Tongue (tissue), 2 donors: Measurements from ENCODE around the gene TTC9C. TPM values are rescaled to one million over a fixed set of nuclear protein-coding genes. Genes with fewer than 3 reads are reported as not detected.
A peak's percentile ranks its signal among the peaks of the same experiment; 100 is the strongest.
"Not testable (repeated sequence)": the region's sequence is repeated elsewhere in the genome, so short reads cannot be mapped to it uniquely, and the experiment has no call there.

Experiments
- DNase-seq: peaks from one replicate; pipeline ENCODE4 v3.0.0-alpha.2; 2015
- total RNA-seq: library from RNA; depleted of rRNA; stranded (reverse); fragments of >200 nt; gene quantifications from one replicate; pipeline ENCODE4 v1.2.3, GENCODE V29; 2014

The TTC9C gene
- total RNA-seq, 1 donor from 2014 or later: 18.9 TPM

DNA sequence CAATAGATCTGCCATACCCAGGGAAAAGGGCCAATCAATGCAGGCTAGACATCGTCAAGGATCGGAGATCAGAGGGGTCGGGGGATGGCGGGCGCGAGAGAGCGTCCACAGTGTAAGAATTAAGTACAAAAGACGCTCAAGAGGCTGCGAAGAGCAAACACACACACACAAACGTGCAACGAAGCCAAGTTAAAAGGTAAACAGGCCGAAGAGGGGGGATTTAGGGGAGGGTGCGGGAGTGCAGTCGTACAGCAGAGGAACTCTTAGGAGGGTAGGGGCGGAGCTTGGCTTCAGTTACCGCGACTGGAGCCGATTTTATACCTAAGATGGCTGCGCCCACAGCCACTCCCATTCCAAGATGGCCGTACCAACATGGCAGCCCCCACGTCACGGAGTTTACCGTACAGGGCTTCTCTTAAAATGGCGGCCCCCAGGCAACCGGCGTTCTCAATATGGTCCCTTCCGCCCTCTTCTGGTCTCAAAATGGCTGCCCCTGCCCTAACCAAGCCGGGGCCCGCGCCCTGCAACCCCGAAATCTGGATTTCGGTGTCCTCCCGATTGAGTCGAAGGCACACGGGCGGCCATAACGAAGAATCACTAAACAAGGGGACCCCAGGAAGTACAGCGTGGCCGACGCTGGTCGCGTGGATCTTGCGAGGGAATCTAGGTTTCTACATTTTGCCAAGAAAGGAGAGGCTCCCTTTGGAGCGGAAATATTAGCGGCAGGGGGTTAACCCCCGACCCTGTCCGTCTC, 18.9 kb upstream of the TTC9C start:
- DNase-seq: peak; percentile 100

- DNase-seq: no peak
Observed at GRCh38 chr11:62710001-62710345, 18.3 kb upstream of the TTC9C start.

DNA sequence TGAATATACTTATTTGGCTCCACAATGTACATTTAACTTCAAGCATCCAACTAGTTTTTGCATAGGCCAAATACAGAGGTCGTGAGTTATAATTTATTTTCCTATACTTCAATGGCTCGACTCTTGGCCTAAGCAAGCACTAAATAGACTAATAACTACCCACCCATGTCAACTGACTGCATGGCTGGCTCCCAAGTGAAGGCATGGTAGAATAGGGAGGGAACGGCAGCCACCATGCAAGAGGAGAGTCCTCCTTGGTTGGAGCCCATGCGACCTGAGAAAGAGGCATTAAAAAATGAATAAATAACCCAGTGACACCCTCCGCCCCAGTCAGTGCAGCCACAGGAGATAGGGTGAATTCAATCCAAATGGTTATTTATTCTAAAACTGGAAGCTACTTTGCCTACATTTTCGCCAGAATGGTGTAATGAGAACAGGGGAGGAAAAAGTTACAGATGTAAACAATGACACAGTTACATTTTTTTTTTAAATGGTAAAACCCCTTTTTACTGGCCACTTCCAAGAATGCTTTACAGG, 15.9 kb upstream of the TTC9C start:
- no peak for DNase-seq

DNA sequence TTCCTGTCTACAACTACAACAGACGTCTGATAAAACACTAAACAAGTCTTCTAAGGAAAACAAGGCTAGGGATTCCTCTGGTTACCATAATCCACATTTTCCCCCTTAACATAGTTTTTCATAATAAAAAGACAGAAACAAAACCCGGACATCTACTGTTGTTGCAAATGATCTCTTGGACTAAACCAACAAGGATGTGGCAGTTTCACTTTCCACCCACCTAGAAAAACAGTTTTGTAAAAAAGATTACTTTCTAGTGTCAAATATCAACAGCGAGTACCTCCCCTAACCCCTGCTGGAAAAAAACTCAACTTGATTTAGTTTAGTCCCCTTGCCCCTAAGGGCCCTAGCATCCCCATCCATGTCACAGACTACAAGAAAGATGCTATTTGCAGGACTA, 15.4 kb upstream of the TTC9C start:
- no peak for DNase-seq

DNA sequence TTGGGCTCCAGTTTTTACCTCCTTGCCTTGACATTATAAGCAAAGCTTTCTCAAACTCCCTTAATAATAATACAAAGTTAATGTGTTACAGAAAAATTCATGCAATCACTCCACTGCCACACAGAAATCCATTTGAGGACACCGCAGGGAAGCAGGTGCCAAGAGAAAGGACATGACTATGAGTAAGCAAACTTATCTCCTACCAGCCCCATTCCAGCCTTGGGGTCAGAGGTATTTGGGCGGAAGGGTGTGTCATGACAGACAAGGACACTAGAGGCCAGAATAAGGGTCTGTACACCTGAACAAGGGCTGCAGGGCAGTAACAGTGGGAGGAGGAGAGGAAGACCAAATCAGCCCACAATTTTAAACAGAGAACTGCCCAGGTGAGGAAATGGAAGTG, 14.9 kb upstream of the TTC9C start:
- no peak for DNase-seq

DNA sequence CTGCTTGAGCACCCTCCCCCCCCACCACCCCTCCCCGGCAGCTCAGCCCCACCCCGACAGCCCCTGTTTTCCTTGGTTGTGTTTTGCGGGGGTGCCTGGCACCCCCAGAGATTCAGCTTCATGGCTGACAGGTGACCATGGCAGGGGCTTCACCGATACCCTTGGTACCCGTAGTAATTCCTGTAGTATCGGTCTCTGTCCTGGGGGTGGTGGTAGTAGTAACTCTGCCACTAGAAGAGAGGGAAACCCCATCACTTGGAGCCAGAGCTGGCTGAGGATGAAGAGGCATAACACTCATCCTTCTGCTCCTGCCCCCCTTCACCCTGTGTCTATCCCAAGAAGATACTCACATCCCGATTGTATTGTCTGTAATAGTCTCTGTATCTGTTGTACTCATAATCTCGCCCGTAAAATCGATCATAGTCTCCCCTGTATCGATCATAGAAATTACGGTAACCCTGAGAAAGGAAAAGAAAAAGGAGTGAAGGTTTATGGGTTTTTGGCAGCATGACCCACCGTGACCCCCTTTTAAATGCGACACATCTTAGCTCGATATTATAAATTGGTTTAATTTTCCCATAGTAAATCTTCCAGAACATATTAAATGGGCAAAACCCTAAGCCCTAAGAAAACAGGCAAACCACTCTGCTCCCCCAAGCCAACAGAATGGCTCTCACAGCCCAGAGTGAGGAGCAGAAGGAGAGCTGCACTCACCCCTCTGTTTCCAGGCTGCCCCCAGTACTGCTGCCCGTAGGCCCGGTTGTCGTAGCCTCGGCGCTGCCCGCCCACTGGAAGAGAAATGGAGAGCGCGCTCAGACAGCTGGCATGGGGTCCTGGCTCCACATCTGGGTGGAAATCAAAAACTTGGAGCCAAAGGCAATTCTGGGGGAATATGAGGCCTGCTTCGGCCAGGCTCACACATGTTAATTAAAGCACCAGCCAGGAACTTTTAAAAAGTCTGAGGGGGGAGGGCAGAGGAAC, 12.8 kb upstream of the TTC9C start:
- DNase-seq: no peak

GRCh38 chr11:62716206-62716605, 12.1 kb upstream of the TTC9C start:
- no peak for DNase-seq

GRCh38 chr11:62716816-62717215, 11.5 kb upstream of the TTC9C start:
- DNase-seq: no peak

DNA sequence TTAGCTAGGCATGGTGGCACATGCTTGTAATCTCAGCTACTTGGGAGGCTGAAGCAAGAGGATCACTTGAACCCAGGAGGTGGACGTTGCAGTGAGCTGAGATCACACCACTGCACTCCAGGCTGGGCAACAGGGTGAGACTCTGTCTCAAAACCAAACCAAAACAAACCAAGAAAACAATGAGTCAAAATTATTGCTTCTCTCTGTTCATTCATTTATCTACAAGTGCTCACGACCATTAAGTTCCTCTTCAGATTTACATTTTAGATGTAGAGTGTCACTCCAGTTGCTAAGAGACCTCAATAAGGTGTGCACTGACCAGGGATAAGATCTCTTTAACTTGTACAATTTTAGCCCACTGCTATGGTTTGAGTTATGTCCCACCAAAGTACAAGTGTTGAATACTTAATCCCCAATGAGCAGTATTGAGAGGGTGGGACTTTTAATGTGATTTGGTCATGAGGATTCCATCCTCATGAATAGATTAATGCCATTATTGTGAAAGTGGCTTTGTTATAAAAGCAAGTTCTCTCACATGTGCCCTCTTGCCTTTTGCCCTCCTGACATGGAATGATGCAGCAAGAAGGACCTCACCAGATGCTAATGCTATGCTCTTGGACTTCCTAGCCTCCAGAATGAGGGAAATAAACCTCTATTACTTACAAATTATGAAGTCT, 8.8 kb upstream of the TTC9C start:
- DNase-seq: no peak

DNA sequence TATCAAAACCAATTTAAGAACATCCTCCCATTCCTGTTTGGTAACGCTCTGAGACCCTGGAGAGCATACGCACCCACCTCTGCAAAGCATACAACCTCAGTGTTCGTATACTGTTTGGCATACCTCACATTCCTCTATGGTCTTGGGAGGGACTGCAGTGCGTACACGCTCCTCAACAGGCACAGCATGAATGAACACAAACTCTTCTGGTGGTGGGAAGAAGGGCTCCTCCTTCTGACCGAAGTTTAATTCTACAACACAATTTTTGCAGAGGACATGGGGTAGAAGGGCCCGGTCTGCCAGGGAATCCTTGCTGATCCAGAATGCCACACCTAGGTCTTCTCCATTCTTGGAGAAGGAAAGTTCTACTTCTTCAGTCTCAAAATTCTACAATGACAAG, 6.3 kb upstream of the TTC9C start:
- no peak for DNase-seq

GRCh38 chr11:62724171-62724570, 4.1 kb upstream of the TTC9C start:
- DNase-seq: no peak

DNA sequence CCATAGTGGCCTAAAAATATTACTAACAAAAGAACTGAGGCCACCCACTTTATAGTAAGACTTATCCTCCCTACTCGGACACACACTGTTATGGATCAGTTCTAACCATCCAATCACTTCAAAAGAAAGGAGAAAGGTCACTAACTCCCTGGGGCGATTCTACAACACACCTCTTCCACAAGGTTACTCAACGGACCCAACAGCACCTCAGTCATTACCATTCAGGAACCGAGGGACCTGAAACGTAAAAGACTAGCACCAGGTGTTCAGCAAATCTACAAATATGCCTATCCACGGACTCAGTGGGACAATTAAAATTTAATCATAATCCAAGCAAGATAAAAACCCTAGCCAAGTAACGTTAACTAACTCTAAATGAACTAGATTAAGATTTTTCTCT, 2.6 kb upstream of the TTC9C start:
- DNase-seq: no peak

DNA sequence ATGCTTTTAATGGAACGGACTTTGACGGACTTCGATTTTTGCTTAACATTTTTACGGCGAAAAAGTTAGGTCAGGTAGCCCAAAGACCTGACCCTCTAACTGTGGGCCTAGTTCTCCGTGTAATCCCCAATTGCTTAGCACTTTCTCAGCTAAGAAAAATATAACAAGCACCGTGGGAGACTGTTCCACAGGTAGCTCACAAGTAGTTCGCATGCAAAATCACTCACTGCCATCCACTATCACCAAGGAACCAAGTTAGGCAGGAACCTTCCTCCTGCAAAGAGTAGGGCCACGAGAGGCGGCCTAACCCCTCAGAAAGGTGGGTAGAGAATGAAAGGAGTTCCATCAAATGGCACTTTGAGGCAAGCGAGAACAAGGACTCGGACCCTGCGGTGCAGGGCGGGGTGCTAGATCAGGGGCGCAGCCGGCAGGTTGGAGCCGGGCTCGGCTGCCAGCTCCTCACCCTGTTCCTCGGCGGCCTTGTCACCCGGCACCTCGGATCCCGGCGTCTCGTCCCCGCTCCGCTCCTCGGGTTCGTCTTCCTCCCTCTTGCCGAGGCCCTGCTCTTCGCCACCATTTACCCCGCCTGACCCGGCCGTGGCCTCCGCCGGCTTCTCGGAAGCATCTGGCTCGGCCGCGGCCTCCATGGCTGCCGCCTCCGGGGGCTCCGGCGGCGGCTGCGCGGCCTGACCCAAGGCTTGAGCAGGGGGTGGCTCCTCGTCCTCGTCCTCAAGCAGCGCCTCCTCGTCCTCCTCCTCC, 2.0 kb upstream of the TTC9C start:
- DNase-seq: no peak

DNA sequence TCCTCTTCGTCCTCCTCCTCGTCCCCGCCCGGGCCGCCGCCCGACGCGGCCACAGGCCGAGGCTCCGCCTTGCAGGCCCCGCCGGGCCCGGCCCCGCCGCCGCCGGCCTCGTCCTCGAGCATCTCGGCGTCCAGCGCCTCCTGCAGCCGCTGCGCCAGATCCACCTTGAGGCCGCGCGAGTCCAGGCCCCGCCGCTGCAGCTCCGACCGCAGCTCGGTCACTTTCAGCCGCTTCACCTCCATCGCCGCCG, 1.4 kb upstream of the TTC9C start:
- DNase-seq: no peak

- DNase-seq: peak; percentile 100
Observed at GRCh38 chr11:62727165-62727871, 968 bp upstream of the TTC9C start, which contains the start of gene HNRNPUL2. Gene HNRNPUL2 (minus strand): TSS chr11:62727457. CDS start chr11:62727156, 301 bp downstream.

DNA sequence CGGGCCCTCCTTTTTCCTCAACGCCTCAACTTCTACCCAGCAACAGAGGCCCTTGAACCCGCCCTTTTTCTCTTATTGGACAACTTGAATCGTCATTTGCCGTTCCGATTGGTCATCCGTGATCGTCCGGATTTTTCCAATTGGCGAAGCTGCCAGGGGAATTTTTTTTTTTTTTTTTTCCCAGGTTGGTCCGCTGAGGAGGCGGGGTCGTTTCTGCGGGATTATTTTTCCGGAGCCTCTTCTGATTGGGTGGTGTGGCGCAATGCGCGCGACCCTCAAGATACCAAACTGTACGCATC, 465 bp upstream of the TTC9C start:
- DNase-seq: peak; percentile 99

DNA sequence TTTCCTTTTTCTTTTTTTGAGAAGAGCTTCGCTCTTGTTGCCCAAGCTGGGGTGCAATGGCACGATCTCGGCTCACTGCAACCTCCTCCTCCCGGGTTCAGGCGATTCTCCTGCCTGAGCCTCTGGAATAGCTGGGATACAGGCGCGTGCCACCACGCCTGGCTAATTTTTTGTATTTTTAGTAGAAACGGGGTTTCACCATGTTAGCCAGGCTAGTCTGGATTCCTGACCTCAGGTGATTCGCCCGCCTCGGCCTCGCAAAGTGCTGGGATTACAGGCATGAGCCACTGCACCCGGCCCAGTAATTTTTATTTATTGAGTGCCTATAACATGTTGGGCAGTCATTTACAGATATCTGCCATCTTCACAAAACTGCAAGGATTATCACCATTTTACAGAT, 1.8 kb downstream of the TTC9C start:
- DNase-seq: not testable (repeated sequence)

DNA sequence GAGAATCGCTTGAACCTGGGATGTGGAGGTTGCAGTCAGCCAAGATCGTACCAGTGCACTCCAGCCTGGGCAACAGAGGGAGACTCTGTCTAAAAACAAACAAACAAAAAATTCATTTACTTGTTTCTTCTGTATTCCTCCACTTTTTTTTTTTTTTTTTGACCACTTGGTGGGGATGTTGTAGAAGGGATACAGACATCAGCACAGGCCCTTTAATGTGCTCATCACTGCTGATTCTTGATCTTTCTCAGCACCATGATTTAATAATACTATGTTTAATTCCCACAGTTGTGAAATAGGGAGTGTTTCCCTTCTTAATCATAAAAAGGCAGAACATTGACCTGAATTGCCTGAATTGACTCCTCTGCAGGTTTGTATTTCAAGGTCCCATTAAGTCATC, 4.5 kb downstream of the TTC9C start:
- no peak for DNase-seq

GRCh38 chr11:62737196-62737595, 8.9 kb downstream of the TTC9C start:
- DNase-seq: no peak

DNA sequence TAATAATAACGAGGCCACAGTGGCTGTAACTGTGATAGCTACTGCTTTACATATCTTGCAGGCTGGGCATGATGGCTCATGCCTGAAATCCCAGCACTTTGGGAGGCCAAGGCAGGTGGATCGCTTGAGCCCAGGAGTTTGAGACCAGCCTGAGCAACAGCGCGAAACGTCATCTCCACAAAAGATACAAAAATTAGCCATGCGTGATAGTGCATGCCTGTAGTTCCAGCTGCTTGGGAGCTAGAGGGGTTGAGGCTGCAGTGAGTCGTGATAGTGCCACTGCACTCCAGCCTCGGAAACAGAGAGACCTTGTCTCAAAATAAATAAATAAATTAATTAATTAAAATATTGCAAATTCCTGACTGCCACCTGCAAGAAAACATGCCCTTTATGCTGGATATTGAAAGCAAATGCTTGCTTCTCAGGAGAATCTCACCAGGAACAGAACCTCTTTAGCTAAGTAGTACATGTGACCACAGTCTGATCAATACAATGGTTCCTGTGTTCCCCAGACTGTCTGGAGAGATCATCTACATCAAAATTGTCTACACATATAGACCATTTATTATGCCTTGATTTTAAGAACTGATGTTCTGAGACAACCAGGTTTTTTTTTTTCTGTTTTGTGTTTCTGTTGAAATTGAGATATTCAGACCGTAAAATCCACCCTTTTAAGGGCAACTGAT, 19.3 kb downstream of the TTC9C start:
- DNase-seq: no peak

GRCh38 chr11:62749931-62750330, 21.6 kb downstream of the TTC9C start:
- DNase-seq: not testable (repeated sequence)
